Breast epithelium (tissue), 4 donors: Measurements from ENCODE around the gene FAM111A. TPM values are rescaled to one million over a fixed set of nuclear protein-coding genes. Genes with fewer than 3 reads are reported as not detected.

Source experiments
- DNase-seq, 2 donors: peaks; one replicate each; pipeline ENCODE4 v3.0.0-alpha.2; 2019; ENCODE audit warnings: low spot score in 2 of 2
- H3K27ac ChIP-seq, 2 donors: fragments of 200-600 bp; sonication (generic) in 1 of 2; one replicate each; pipeline ENCODE4 v1.5.1; 2016 to 2019; ENCODE audit warnings: mild to moderate bottlenecking in 1 of 2
- H3K27me3 ChIP-seq, 2 donors: fragments of 200-600 bp; sonication (generic) in 1 of 2; one replicate each; pipeline versions ENCODE4 v1.5.1 to v1.6.0; 2017 to 2019; ENCODE audit warnings: control low read depth in 1 of 2, mild to moderate bottlenecking in 1 of 2
- H3K36me3 ChIP-seq: fragments of 200-600 bp; one replicate; pipeline ENCODE4 v1.5.1; 2019
- H3K4me1 ChIP-seq, 2 donors: fragments of 200-600 bp; sonication (generic); one replicate each; pipeline ENCODE4 v1.5.1; 2016 to 2019; ENCODE audit warnings: control low read depth in 1 of 2
- H3K4me3 ChIP-seq, 3 donors: fragments of 200-600 bp; sonication (generic); 1 replicate in 2 of 3; 2 replicates in 1 of 3; pipeline ENCODE4 v1.5.1; 2016 to 2019; ENCODE audit warnings: mild to moderate bottlenecking in 3 of 3, moderate library complexity in 2 of 3
- H3K9me3 ChIP-seq, 2 donors: fragments of 200-600 bp; sonication (generic) in 1 of 2; one replicate each; pipeline ENCODE4 v1.5.1; 2016 to 2019; ENCODE audit warnings: control low read depth in 1 of 2
- POLR2A ChIP-seq: fragments of 450-650 bp; IDR thresholded peaks from one replicate; pipeline ENCODE4 v1.6.1; 2016; ENCODE audit warnings: antibody characterized with exemption, mild to moderate bottlenecking, moderate library complexity
- POLR2AphosphoS5 ChIP-seq, 3 donors: sonication (generic); formaldehyde crosslinking; IDR thresholded peaks; one replicate each; pipeline ENCODE4 v1.6.1; 2017; ENCODE audit warnings: antibody characterized with exemption in 3 of 3
- intact Hi-C: fragments of 100-400 bp; cut with DNase I; formaldehyde crosslinking; loops from one replicate; pipeline ENCODE4 v1.15.1; 2023; ENCODE audit warnings: low total_unique reads
- total RNA-seq, 3 donors: library from RNA; depleted of rRNA; stranded (reverse); fragments of >200 nt; gene quantifications; one replicate each; pipeline ENCODE4 v1.1.0, GENCODE V29; 2016
- TF ChIP-seq, protein P1 (sequence below), 3 donors: fragments of 450-650 bp; IDR thresholded peaks; one replicate each; pipeline ENCODE4 v1.5.1; 2016 to 2017; ENCODE audit warnings: antibody characterized with exemption in 3 of 3, mild to moderate bottlenecking in 3 of 3, moderate library complexity in 3 of 3

FAM111A gene
- total RNA-seq, 3 donors from 2014 or later = 37.0 to 48.0 (median 44.6) TPM

DNA sequence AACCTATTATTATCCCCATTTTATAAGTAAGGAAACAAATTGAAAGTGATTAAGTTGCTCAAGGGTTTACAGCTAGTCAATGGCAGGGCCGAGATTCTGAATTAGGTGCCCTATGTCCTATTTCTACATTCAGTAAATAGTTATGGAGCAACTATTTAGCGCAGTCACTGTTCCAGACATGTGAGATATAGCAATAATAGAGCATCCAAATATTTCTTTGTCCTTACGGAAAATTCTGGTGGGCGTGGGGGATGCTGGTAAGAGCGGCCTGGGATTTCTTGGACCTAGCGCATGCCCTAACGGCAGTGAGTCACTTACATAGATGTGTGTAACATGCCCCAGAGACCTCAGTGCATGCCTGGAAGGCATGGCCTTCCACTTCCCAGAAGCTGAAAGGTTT is 33.7 kb downstream of the FAM111A start:
- intact Hi-C loops = loop anchor here (10.0 kb wide), 1 partner anchor 1372 kb away; no protein-coding TSS in a partner anchor
- Histone ChIP-seq H3K27me3 (no peaks in the 10 kb centered on the region), H3K27ac (no peak overlapping the region), H3K4me1 (peaks cover 0 to 6% of the 10 kb centered on the region in 2 donors), H3K9me3 (peaks cover 0 to 7% of the 10 kb centered on the region in 2 donors), H3K4me3 (no peak overlapping the region), H3K36me3 (no peaks in the 10 kb centered on the region)
- DNase-seq = no peak
- TF ChIP-seq POLR2A (no peak), POLR2AphosphoS5 (IDR thresholded peaks at IDR 0.05) (no peak)
- TF ChIP-seq, protein P1, sequence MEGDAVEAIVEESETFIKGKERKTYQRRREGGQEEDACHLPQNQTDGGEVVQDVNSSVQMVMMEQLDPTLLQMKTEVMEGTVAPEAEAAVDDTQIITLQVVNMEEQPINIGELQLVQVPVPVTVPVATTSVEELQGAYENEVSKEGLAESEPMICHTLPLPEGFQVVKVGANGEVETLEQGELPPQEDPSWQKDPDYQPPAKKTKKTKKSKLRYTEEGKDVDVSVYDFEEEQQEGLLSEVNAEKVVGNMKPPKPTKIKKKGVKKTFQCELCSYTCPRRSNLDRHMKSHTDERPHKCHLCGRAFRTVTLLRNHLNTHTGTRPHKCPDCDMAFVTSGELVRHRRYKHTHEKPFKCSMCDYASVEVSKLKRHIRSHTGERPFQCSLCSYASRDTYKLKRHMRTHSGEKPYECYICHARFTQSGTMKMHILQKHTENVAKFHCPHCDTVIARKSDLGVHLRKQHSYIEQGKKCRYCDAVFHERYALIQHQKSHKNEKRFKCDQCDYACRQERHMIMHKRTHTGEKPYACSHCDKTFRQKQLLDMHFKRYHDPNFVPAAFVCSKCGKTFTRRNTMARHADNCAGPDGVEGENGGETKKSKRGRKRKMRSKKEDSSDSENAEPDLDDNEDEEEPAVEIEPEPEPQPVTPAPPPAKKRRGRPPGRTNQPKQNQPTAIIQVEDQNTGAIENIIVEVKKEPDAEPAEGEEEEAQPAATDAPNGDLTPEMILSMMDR (IDR thresholded peaks at IDR 0.05) = no peak

DNA sequence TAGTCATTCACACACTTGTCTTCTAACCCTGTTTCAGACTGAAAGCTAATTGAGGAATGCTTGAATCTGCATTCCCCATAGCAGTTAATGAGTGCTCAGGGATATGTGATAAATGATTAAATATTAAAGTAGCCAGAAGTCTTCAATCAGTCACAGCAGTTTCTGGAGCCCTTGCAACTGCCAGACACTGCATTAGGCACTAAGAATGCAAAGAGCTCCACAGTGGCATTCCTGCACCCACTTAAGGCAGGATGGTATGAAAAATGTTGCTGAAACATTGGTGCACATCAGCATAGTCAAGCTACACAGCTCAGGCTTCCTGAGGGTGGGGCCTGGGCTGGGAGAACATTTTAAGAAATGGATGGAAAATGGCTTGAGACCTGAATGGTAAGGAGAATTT is 35.7 kb downstream of the FAM111A start:
- intact Hi-C loops = loop anchor here (10.0 kb wide), 1 partner anchor 1374 kb away; no protein-coding TSS in a partner anchor
- peaks cover 0 to 8% of the 10 kb centered on the region in 2 donors for H3K4me1 ChIP-seq

DNA sequence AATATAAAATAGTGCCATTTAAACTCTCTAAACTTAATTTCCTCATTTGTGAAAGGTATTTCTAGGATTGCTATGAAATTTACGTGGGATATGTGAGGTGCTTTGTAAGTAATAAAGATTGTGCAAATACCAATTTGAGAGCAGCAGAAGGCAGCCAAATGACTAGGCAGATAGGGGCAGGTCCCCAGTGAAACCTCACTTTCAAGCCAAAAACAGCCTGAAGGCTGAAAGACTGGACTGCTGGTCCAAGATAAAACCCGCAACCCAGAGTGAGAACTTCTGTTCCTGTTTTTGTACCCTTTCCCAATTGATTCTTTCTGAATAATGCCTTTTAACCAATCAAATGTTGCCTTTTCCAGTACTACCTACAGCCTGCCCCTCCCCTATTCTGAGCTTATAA is 36.5 kb downstream of the FAM111A start:
- H3K4me1 ChIP-seq = peaks cover 0 to 4% of the 10 kb centered on the region in 2 donors
- no peaks in the 10 kb centered on the region for H3K36me3 ChIP-seq
- no peak overlapping the region for H3K27ac ChIP-seq
- H3K9me3 ChIP-seq = peaks cover 0 to 7% of the 10 kb centered on the region in 2 donors
- H3K4me3 ChIP-seq = no peak overlapping the region
- no peak for TF ChIP-seq POLR2A
- TF ChIP-seq, protein P1 (IDR thresholded peaks at IDR 0.05) = no peak
- TF ChIP-seq POLR2AphosphoS5 (IDR thresholded peaks at IDR 0.05) = no peak
- no peak for DNase-seq
- intact Hi-C loops = loop anchor here (10.0 kb wide), 1 partner anchor 1374 kb away; no protein-coding TSS in a partner anchor
- no peaks in the 10 kb centered on the region for H3K27me3 ChIP-seq

More for the DNA sequence above, 35.7 kb downstream of the FAM111A start:
- Histone ChIP-seq H3K27ac (no peak overlapping the region), H3K4me3 (no peak overlapping the region), H3K9me3 (peaks cover 0 to 7% of the 10 kb centered on the region in 2 donors), H3K27me3 (no peaks in the 10 kb centered on the region), H3K36me3 (no peaks in the 10 kb centered on the region)
- no peak for TF ChIP-seq POLR2AphosphoS5 (IDR thresholded peaks at IDR 0.05)
- TF ChIP-seq, protein P1 (IDR thresholded peaks at IDR 0.05) = no peak
- TF ChIP-seq POLR2A = no peak
- no peak for DNase-seq

DNA sequence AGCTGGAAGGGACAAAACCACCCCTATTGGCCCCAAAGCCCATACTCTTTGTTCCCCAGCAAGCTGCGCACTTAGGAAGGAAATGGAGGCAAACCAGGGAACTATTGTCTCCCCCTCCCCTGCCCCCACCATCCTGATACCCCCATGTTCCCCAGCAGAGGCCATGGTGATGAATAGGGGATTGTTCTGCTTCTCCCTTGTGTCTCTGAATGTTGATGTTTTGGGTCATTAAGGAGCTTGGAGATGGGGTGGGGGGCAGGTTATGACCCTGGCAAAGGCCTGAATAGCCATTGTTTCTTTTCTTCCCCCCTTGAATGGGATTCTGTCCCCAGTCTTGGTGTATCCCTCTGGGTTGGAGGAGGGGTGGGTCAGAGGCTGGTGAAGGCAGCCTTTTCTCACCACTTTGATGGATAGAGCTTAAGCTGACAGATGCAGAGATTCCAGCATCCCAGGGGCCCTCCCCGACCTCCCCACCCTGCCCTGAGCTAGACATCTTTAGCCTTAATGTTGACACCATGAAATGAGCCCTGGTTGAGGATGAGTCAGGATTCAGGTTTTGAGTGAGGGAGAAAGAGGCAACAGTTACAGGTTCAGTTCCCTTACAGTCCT is 37.6 kb downstream of the FAM111A start:
- peak overlapping the region in 1 of 2 donors; percentile 10 for H3K27ac ChIP-seq
- TF ChIP-seq POLR2AphosphoS5 (IDR thresholded peaks at IDR 0.05) (no peak), POLR2A (no peak)
- TF ChIP-seq, protein P1 (IDR thresholded peaks at IDR 0.05) = no peak
- DNase-seq = no peak
- H3K9me3 ChIP-seq = peaks cover 0 to 7% of the 10 kb centered on the region in 2 donors
- H3K4me1 ChIP-seq = peaks cover 0 to 4% of the 10 kb centered on the region in 2 donors
- intact Hi-C loops = no loop called here
- no peaks in the 10 kb centered on the region for H3K27me3 ChIP-seq
- no peaks in the 10 kb centered on the region for H3K36me3 ChIP-seq
- no peak overlapping the region for H3K4me3 ChIP-seq

DNA sequence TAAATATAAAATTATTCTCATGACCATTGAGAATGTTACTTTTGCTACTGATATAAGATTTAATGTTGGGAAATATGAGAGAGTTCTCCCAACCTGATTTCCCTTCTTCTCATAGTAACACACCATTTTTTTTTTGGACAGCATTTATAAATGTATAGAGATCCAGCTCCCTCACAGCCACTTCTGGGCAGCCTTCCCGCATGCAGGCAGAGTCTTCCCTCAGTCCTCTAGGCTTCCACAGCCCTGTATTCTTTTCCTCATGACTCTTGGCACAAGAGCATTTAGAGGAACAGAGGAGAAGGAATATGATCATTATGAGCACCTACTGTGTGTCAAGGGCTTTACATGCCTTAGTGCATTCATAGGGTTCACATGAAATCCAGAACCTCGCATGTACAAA is 38.3 kb downstream of the FAM111A start:
- Histone ChIP-seq H3K4me3 (no peak overlapping the region), H3K27me3 (no peaks in the 10 kb centered on the region), H3K36me3 (no peaks in the 10 kb centered on the region), H3K4me1 (peaks cover 0 to 4% of the 10 kb centered on the region in 2 donors), H3K27ac (peak overlapping the region in 1 of 2 donors; percentile 52), H3K9me3 (peaks cover 0 to 7% of the 10 kb centered on the region in 2 donors)
- intact Hi-C loops = no loop called here
- no peak for DNase-seq
- TF ChIP-seq POLR2AphosphoS5 (IDR thresholded peaks at IDR 0.05) (no peak), POLR2A (no peak)
- TF ChIP-seq, protein P1 (IDR thresholded peaks at IDR 0.05) = no peak
